ENCODE data around the gene ITPK1.

The ITPK1 gene

GRCh38 chr14:93006567-93007051 lies 109.1 kb downstream of the ITPK1 start:
- no peak for DNase-seq

- DNase-seq: no peak
These were observed 109.9 kb downstream of the ITPK1 start for GRCh38 chr14:93005838-93006237.

GRCh38 chr14:93005135-93005813 lies 110.5 kb downstream of the ITPK1 start:
- DNase-seq: no peak

DNA sequence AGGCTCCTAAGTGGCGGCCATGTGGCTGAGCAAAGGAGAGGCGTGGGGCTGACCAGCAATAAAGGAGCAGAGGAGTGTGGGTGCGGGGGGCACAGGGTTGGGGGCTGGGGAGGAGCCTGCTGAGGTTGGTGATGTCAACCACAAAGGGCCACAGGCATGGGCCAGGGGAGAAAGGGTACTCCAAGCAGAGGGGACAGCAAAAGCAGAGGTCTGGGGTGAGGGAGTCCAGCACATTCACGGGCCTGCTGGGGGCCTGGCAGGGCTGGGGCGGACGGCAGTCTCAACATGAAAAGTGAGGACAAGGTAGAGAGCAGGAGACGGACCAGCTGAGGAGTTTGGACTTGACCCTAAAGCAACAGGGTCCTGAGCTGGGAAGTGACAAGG lies 111.0 kb downstream of the ITPK1 start:
- no peak for DNase-seq

DNA sequence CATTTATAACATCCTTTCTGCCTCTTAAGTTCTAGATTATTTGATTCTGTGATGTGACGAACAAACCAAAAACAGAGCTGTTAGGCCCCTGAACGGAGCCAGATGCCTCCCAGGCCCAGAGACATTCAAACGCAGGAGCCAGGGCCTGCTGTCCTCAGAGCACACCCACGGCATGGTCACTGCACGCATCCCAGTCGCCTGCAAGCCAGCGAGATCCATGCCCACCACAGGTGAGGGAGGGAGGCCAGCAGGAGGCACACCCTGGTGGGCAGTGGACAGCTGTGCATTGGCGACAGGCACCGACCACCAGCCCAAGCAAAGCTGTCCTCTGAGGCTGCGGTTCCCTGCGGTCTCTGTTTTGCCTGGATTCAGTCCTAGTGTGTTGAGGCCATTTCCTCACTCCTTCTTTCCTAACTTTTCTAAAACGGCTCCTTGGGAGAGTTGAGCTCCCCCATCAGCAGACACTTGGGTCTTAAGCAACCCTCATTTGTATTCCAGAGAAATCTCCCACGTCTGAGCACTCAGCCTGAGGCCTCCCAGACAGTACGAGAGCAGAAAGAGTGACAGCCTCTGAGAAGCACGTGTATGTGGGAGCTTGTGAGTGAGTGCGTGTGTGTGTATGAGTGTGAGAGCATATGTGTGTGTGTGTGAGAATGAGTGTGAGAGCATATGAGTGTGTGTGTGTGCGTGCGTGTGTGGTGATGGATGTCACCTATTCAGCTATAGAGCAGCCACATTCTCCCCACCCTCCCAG lies 111.6 kb downstream of the ITPK1 start:
- no peak for DNase-seq

DNA sequence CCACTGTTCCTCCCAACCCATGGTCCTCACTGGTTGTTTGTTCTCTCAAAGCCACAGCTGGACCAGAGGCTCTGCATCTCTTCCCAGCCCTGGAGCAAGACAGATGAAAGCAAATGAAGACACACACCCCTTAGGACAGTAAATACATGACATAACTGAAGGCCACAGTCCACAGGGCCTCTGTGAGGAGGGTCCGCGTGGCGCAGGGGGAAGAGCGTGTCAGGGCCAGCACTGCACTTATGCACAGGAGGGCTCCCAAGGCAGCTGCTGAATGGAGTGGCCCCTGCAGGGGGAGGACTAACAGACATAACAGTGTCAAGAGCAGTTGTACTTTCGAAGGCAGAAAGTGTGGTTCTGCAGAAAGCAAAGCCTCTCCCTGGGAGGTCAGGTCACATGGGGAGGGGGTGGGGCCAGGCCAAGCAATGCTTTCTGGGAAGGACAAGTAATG lies 112.8 kb downstream of the ITPK1 start:
- DNase-seq: no peak

- DNase-seq: no peak
These were observed 113.7 kb downstream of the ITPK1 start for GRCh38 chr14:93002049-93002448.

DNA sequence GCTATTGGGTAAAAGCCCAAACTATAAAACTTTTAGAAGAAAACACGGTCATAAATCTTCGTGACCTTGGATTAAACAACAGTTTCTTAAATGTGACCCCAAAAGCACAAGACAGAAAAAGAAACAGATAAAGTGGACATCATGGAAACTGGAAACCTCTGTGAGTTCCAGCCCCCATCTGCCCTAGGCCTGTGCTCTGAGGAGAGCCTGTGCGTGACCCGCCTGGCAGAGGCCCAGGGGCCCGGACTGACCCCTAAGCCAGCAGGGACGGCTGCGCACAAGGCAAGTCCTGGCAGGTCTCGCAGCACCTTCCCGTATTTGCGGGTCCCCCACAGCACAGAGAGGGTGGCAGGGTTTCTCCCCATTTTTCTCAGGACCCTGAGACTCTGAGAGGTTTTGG lies 116.8 kb downstream of the ITPK1 start:
- DNase-seq: no peak

DNA sequence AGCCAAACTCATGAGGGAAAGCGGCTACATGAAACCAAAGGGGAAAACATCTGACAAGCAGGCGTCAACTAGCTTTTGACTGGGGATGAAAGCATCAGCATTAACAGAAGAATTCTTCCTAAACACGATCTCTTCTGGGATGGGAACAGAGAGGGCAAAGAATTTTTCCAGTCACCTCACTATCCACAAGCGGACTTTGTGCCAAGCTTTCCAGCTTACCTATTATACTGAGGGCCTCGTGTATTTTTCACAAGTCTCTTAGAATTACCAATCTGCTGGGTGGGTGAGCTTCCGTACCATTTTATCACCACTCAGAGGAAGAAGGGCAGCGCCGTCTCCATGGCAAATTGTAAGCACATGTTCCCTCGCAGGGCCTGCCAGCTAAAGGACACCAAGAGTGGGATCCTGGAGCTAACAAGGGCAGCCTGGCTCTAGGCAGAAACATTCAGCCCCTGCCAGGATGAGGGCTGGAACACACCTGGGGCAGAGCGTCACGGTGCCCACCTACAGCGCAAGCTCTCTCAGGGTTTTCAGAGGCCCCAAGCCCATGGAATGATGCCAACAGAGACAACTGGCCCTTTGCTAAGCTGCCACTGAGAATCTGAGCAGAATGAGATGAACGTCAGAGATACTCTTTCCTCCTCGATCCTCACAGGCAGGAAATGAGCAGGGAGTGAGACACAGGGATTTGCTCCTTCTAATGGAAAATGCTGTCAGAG lies 118.2 kb downstream of the ITPK1 start:
- DNase-seq: no peak

- DNase-seq: no peak
These were observed 120.1 kb downstream of the ITPK1 start for GRCh38 chr14:92995620-92996019.

GRCh38 chr14:92994942-92995341 lies 120.8 kb downstream of the ITPK1 start:
- DNase-seq: no peak

GRCh38 chr14:92994131-92994676 lies 121.5 kb downstream of the ITPK1 start:
- DNase-seq: no peak

DNA sequence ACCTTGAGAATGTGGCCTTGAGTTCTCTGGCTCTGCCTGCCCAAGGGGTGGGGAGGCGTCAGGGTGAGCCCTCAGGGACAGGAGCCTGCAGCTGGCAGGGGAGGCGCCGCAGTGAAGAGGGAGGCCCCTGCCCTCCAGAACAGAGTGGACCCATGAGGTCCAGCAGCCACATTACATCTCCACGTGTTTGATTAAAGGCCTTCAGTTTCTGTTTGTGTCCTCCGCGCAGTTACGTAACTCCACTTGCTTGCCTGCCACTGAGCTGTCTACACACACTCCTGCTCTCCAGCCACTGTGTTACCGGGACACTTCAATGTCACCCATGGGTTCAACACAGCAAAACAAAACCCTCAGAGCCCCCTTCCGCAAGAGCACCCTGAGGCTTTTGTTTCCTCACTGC lies 122.4 kb downstream of the ITPK1 start:
- no peak for DNase-seq

DNA sequence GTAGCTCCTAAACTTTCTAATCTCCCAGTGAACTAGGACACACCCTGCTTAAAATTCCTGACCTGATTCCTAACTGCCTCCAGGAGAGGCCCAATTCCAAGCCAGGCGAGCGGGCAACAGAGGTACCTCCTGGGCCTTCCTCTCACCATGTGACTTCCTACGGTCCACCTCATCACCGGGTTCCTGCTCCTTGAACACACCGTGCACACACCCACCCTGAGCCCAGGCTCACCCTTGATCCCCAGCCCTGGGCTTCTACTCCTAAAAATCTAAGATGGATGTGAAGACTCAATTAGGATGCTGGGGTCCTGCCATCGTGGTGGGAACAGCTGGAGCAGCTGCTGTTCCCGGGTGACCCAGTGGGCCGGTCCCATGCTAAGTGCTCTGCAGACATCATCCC lies 124.2 kb downstream of the ITPK1 start:
- DNase-seq: no peak

DNA sequence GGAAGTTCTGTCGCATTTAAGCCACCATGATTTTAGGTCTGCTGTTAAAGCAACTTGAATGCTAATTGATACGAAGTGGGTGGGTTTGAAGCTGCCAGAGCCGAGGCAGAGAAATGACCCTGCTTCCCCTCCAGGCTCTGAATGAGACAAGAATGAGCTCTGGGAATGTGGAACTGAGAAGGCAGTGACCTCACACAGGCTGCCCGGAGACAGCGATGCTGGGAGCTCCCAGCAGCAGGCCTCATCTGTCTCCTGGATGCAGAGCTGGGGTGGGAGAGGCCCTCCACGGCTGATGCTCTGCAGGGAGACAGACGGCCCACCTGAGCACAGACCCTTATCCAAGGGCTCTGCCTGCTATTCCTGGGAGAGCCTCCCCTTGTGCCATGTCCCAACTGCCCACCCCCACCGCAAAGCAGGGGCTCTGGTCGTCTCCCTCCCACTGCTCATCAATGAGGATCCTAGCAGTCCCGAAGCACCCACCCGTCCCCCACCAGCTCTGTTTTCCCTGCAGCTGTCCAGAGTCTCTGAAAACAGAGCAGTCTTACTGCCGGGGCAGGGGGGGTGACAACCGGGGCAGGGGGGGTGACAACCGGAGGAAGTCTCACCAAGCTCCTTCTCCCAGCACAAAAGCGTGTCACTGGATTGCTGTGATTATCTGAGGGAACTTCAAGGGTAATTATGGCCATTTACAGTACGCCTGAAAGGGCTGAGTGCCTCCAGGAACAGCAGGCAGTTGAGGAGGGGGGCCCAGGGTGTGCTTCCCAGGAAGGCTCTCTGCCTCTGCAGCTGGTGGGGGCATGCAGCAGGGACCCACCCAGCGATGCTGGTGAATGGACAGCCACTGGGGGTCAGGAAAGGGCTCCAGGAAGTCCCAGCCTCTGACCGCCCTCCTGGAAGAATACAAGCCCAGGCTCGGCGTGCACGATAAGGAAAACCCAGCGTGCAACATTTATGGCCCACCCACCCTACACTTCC lies 125.0 kb downstream of the ITPK1 start:
- DNase-seq: no peak

DNA sequence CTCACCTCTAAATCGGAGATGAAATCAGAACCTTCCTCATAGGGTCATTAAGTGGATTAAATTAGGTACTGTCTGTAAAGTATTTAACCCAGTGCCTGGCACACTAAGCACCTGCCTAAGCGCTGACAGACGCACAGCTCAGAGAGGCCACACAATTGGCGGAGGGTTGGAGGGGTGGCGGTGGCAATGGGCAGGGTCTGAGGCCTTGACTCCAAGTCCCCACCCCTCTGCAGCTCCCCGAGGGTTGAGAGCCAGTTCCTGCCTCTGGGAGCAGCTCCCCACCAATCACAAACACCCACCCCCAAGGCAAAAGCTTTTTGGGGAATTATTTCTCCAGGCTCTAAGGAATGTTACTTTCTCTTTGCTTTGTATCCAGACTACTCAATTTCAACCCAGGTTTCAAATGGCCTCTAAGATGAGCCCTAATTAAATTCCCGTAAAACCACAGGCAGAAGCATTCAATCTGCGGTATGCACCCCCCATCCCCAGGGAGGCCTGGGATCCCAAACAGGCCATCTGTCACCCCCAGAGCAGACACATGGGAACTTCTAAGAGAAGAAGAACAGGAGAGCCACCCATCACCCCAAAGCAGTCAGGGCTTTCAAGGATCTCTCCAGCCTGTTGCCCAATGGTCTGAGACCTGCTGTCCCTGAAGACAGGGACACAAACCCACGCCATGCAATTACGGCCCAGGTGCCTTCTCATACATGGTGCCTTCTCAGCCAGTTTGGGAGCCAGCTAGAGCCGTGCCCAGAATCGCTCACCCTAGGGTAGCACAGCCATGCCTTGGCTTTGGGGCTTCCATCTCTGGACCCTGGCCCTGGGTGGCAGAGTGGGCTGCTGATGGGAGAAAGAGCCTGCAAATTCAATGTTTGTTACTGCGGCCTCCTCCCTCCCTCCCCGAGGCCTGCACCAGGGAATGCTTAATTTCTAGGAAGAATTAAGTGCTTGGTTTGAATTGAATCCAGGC lies 126.7 kb downstream of the ITPK1 start:
- DNase-seq: no peak

DNA sequence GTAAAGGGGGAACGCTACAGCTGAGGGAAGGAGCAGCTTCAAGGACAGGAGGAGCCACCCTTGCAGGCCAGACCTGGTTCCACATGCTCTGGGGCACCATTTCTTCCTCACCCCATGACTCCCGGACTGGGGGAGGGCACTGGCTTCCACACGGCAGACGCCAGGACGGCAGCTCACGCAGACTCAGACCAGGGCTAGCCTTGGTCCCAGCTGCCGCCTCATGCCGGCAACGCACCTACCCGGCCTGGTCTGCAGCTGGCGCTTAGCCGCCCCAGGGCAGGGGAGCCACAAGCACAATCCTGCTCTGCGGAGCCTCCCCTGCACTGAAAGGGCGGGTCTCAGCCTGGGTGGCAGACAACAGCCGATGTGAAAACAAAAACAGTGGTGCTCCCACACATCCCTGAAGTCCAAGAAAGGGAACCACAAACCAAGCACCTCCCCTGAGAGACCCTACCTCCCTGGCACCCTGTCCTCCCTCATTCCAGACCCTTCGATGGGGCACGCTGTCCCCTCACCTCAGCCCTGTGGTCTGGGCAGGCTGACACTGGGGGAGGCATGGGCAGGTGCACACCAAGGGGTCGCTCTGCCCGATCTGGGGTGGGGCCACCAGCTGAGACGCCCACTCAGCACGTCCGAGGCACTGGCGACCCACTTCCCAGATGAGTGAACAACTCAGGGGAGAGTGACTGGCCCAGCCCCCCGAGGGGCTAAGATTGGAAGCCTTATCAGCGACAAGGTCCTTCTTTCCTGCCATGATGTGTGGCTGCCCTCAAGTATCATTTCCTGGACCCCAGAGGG lies 127.8 kb downstream of the ITPK1 start:
- no peak for DNase-seq

DNA sequence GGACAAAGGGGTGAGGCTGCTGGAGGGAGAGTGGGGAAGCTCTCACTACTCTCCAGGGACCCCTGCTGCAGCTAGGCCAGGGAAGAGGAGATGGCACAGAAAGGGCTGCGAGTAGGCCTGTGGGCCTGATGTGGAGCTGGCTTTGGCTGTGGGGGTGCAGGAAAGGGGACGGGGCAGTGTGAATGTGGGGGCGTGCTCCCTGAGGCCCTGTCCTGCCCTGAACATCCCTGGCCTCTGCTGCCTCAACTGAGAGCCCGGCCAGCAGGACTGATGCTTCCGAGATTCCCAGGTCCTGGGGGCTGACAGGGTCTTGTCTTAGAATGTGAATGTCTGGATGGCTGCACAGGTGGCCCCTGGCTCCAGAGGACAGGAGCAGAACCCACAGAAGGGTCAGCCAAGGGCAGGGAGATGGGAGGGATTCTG lies 128.6 kb downstream of the ITPK1 start:
- no peak for DNase-seq

- DNase-seq: no peak
These were observed 129.2 kb downstream of the ITPK1 start for GRCh38 chr14:92986254-92987147.

All from SW 1271 (cell line).